ENCODE data around the gene COX7B2.

COX7B2 gene

GRCh38 chr4:46947541-46947940, 38.5 kb upstream of the COX7B2 start:
- Histone ChIP-seq H3K4me1 (ENCODE audit: low read length) (peaks cover 5% of the 10 kb centered on the region; the same call in 1 of the 2 replicates), H3K27ac (ENCODE audit: low read length) (no peak overlapping the region), H3K9ac (ENCODE audit: low read length) (no peak overlapping the region), H2AFZ (ENCODE audit: low read depth, low read length) (no peak overlapping the region), H4K20me1 (ENCODE audit: insufficient read depth, low read length) (no peaks in the 10 kb centered on the region), H3K4me2 (ENCODE audit: low read length) (no peak overlapping the region), H3K9me3 (ENCODE audit: insufficient read depth, low read length) (no peaks in the 10 kb centered on the region), H3K36me3 (replicated peaks; ENCODE audit: low read depth, low read length) (no peaks in the 10 kb centered on the region), H3K79me2 (ENCODE audit: low read length) (no peaks in the 10 kb centered on the region), H3K27me3 (ENCODE audit: low read depth, low read length) (no peaks in the 10 kb centered on the region), H3K4me3 (ENCODE audit: low read length) (no peak overlapping the region)
- TF ChIP-seq CTCF (IDR thresholded peaks at IDR 0.05; ENCODE audit: low read depth, low read length) (no peak), EZH2phosphoT487 (IDR thresholded peaks at IDR 0.05; ENCODE audit: low read depth) (no peak)

GRCh38 chr4:46946919-46947536, 38.0 kb upstream of the COX7B2 start:
- Histone ChIP-seq H3K9ac (ENCODE audit: low read length) (no peak overlapping the region), H3K4me3 (ENCODE audit: low read length) (no peak overlapping the region), H3K4me2 (ENCODE audit: low read length) (no peak overlapping the region), H3K4me1 (ENCODE audit: low read length) (peaks cover 5% of the 10 kb centered on the region; the same call in 1 of the 2 replicates), H2AFZ (ENCODE audit: low read depth, low read length) (no peak overlapping the region), H3K27ac (ENCODE audit: low read length) (no peak overlapping the region), H3K27me3 (ENCODE audit: low read depth, low read length) (no peaks in the 10 kb centered on the region), H4K20me1 (ENCODE audit: insufficient read depth, low read length) (no peaks in the 10 kb centered on the region), H3K36me3 (replicated peaks; ENCODE audit: low read depth, low read length) (no peaks in the 10 kb centered on the region), H3K79me2 (ENCODE audit: low read length) (no peaks in the 10 kb centered on the region), H3K9me3 (ENCODE audit: insufficient read depth, low read length) (no peaks in the 10 kb centered on the region)
- TF ChIP-seq CTCF (IDR thresholded peaks at IDR 0.05; ENCODE audit: low read depth, low read length) (no peak), EZH2phosphoT487 (IDR thresholded peaks at IDR 0.05; ENCODE audit: low read depth) (no peak)

GRCh38 chr4:46945062-46945461, 36.0 kb upstream of the COX7B2 start:
- H4K20me1 ChIP-seq (ENCODE audit: insufficient read depth, low read length): no peaks in the 10 kb centered on the region
- no peak for TF ChIP-seq CTCF (IDR thresholded peaks at IDR 0.05; ENCODE audit: low read depth, low read length)
- no peak for TF ChIP-seq EZH2phosphoT487 (IDR thresholded peaks at IDR 0.05; ENCODE audit: low read depth)

GRCh38 chr4:46944345-46944744, 35.3 kb upstream of the COX7B2 start:
- no peaks in the 10 kb centered on the region for H4K20me1 ChIP-seq (ENCODE audit: insufficient read depth, low read length)
- TF ChIP-seq EZH2phosphoT487 (IDR thresholded peaks at IDR 0.05; ENCODE audit: low read depth): no peak
- TF ChIP-seq CTCF (IDR thresholded peaks at IDR 0.05; ENCODE audit: low read depth, low read length): no peak
- no peaks in the 10 kb centered on the region for H3K36me3 ChIP-seq (replicated peaks; ENCODE audit: low read depth, low read length)
- H3K79me2 ChIP-seq (ENCODE audit: low read length): no peaks in the 10 kb centered on the region
- H3K27me3 ChIP-seq (ENCODE audit: low read depth, low read length): no peaks in the 10 kb centered on the region
- no peaks in the 10 kb centered on the region for H3K9me3 ChIP-seq (ENCODE audit: insufficient read depth, low read length)
- no peak overlapping the region for H3K4me2 ChIP-seq (ENCODE audit: low read length)
- H3K4me3 ChIP-seq (ENCODE audit: low read length): no peak overlapping the region
- peaks cover 5% of the 10 kb centered on the region; the same call in 1 of the 2 replicates for H3K4me1 ChIP-seq (ENCODE audit: low read length)
- H3K27ac ChIP-seq (ENCODE audit: low read length): no peak overlapping the region
- no peak overlapping the region for H2AFZ ChIP-seq (ENCODE audit: low read depth, low read length)
- no peak overlapping the region for H3K9ac ChIP-seq (ENCODE audit: low read length)

More at GRCh38 chr4:46945062-46945461, 36.0 kb upstream of the COX7B2 start:
- peaks cover 5% of the 10 kb centered on the region; the same call in 1 of the 2 replicates for H3K4me1 ChIP-seq (ENCODE audit: low read length)
- no peak overlapping the region for H3K9ac ChIP-seq (ENCODE audit: low read length)
- H3K27me3 ChIP-seq (ENCODE audit: low read depth, low read length): no peaks in the 10 kb centered on the region
- no peaks in the 10 kb centered on the region for H3K79me2 ChIP-seq (ENCODE audit: low read length)
- no peak overlapping the region for H3K4me2 ChIP-seq (ENCODE audit: low read length)
- no peaks in the 10 kb centered on the region for H3K36me3 ChIP-seq (replicated peaks; ENCODE audit: low read depth, low read length)
- no peak overlapping the region for H3K4me3 ChIP-seq (ENCODE audit: low read length)
- H2AFZ ChIP-seq (ENCODE audit: low read depth, low read length): no peak overlapping the region
- no peak overlapping the region for H3K27ac ChIP-seq (ENCODE audit: low read length)
- H3K9me3 ChIP-seq (ENCODE audit: insufficient read depth, low read length): no peaks in the 10 kb centered on the region

Measured in OCI-LY3 (cell line).